Esophagus squamous epithelium (tissue), 5 donors: ENCODE measurements around the gene KAT5. TPM values are rescaled to one million over a fixed set of nuclear protein-coding genes. Genes with fewer than 3 reads are reported as not detected.
"Not testable (repeated sequence)": the region's sequence is repeated elsewhere in the genome, so short reads cannot be mapped to it uniquely, and the experiment has no call there.

Experiments
- DNase-seq: peaks from one replicate; lab custom pipeline; 2025; lab: John Stamatoyannopoulos, UW
- H3K27ac ChIP-seq, 4 donors: fragments of 200-600 bp; sonication (generic); one replicate each; pipeline ENCODE4 v1.5.1; 2016 to 2019; ENCODE audit warnings: mild to moderate bottlenecking in 1 of 4
- H3K27me3 ChIP-seq, 4 donors: fragments of 200-600 bp; sonication (generic); 1 replicate in 3 of 4; 2 replicates in 1 of 4; pipeline versions ENCODE4 v1.5.1 to v1.6.0; 2017 to 2021; ENCODE audit warnings: antibody characterized with exemption in 1 of 4
- H3K36me3 ChIP-seq, 3 donors: fragments of 200-600 bp; sonication (generic); one replicate each; pipeline ENCODE4 v1.5.1; 2016 to 2019
- H3K4me1 ChIP-seq, 3 donors: fragments of 200-600 bp; sonication (generic); one replicate each; pipeline ENCODE4 v1.5.1; 2017 to 2019
- H3K4me3 ChIP-seq, 4 donors: fragments of 200-600 bp; sonication (generic); 1 replicate in 3 of 4; 2 replicates in 1 of 4; pipeline ENCODE4 v1.5.1; 2016 to 2019; ENCODE audit warnings: mild to moderate bottlenecking in 2 of 4, moderate library complexity in 1 of 4
- H3K9me3 ChIP-seq, 3 donors: fragments of 200-600 bp; sonication (generic); one replicate each; pipeline ENCODE4 v1.5.1; 2016 to 2019
- POLR2A ChIP-seq, 4 donors: fragments of 450-650 bp; IDR thresholded peaks; one replicate each; pipeline ENCODE4 v1.6.1; 2017; ENCODE audit warnings: antibody characterized with exemption in 4 of 4, mild to moderate bottlenecking in 4 of 4, moderate library complexity in 3 of 4
- WGBS, 2 donors: methylation state at CpG; one replicate each; pipeline ENCODE4 v1.1.5; 2018; 5-methylcytosine and 5-hydroxymethylcytosine counted together
- intact Hi-C: fragments of 100-400 bp; cut with DNase I; formaldehyde crosslinking; loops from one replicate; pipeline ENCODE4 v1.15.0; 2022
- total RNA-seq, 4 donors: library from RNA; depleted of rRNA; stranded (reverse); fragments of >200 nt; gene quantifications; one replicate each; pipeline ENCODE4 v1.1.0, GENCODE V29; 2016
- TF ChIP-seq, protein P1 (sequence below), 6 experiments: fragments of 450-650 bp in 4 of 6; fragments of 200-600 bp in 2 of 6; sonication (generic) in 2 of 6; IDR thresholded peaks; one replicate each; pipeline ENCODE4 v1.5.1; 2016 to 2019; ENCODE audit warnings: antibody characterized with exemption in 6 of 6, mild to moderate bottlenecking in 4 of 6, moderate library complexity in 4 of 6
- donor health status: DM: yes; HTN: yes; CAD: no.

KAT5 gene
- total RNA-seq, 4 donors from 2014 or later = 38.2 to 64.7 (median 51.1) TPM

DNA sequence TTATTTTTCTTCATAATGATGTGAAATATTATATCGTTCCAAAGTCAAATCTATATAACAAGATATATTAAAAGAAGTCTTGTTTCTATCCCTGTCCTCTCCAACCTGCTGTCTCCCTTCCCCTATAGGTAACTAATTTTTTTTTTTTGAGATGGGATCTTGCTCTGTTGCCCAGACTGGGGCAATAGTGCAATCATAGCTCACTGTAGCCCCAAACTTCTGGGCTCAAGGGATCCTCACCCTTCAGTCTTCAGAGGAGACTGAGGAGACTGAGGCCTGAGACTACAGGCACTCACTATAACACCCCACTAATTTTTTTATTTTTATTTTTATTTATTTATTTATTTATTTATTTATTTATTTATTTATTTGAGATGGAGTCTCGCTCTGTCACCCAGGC lies 39.1 kb upstream of the KAT5 start:
- WGBS, 2 donors = 89% methylated on average over 2 of the region's 2 CpGs
- Histone ChIP-seq H3K27me3 (no peaks in the 10 kb centered on the region), H3K36me3 (no peaks in the 10 kb centered on the region), H3K27ac (no peak overlapping the region), H3K4me1 (no peaks in the 10 kb centered on the region), H3K4me3 (no peak overlapping the region), H3K9me3 (no peaks in the 10 kb centered on the region)
- DNase-seq = no peak
- TF ChIP-seq, protein P1, sequence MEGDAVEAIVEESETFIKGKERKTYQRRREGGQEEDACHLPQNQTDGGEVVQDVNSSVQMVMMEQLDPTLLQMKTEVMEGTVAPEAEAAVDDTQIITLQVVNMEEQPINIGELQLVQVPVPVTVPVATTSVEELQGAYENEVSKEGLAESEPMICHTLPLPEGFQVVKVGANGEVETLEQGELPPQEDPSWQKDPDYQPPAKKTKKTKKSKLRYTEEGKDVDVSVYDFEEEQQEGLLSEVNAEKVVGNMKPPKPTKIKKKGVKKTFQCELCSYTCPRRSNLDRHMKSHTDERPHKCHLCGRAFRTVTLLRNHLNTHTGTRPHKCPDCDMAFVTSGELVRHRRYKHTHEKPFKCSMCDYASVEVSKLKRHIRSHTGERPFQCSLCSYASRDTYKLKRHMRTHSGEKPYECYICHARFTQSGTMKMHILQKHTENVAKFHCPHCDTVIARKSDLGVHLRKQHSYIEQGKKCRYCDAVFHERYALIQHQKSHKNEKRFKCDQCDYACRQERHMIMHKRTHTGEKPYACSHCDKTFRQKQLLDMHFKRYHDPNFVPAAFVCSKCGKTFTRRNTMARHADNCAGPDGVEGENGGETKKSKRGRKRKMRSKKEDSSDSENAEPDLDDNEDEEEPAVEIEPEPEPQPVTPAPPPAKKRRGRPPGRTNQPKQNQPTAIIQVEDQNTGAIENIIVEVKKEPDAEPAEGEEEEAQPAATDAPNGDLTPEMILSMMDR (IDR thresholded peaks at IDR 0.05) = no peak
- TF ChIP-seq POLR2A (IDR thresholded peaks at IDR 0.05) = no peak
- intact Hi-C loops = no loop called here

DNA sequence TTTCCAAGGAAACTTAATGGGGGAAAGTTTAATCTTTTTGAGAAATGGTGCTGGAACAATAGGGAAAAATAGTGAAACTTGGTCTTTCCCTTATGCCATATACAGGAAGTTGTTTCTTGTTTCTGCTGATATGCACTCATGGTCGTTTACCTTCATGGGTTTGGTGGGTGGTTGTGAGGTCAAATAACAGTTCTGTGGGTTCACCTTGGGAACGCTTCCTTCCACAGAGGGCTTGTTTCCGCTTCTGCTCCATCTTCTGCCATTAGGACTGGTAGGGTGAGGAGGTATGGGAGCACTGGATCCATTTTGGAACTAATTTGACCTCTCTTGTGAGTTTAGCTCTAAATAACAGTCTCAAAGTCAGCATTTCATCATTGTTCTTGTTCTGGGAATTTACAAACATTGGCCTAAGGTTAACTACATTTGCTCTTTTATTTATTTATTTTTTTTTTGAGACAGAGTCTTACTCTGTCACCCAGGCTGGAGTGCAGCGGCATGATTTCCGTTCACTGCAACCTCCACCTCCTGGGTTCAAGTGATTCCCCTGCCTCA lies 31.8 kb upstream of the KAT5 start:
- no peak overlapping the region for H3K4me3 ChIP-seq
- H3K4me1 ChIP-seq = no peaks in the 10 kb centered on the region
- H3K27me3 ChIP-seq = no peaks in the 10 kb centered on the region
- TF ChIP-seq, protein P1 (IDR thresholded peaks at IDR 0.05) = no peak
- 74 to 100% methylated on average over 2 to 5 of the region's 5 CpGs for WGBS, 2 donors
- DNase-seq = no peak
- H3K9me3 ChIP-seq = no peaks in the 10 kb centered on the region
- intact Hi-C loops = no loop called here
- H3K36me3 ChIP-seq = no peaks in the 10 kb centered on the region
- H3K27ac ChIP-seq = no peak overlapping the region

DNA sequence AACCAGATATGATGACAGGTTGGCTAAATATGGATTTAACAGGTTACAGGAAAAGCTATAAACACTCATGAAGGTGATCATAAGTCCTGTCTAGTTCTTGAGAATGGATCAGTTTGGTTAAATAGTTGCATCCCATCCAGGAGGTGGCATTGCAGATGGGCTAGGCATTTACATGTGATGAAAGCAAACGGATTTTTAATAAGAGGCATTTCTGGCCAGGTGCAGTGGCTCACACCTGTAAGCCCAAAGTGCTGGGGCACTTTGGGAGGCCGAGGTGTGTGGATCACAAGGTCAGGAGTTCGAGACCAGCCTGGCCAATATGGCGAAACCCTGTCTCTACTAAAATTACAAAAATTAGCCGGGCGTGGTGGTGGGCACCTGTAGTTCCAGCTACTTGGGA lies 28.6 kb upstream of the KAT5 start:
- H3K36me3 ChIP-seq, intact Hi-C loops, DNase-seq, H3K9me3 ChIP-seq, H3K4me3 ChIP-seq, H3K27me3 ChIP-seq, H3K27ac ChIP-seq, H3K4me1 ChIP-seq: not testable (repeated sequence)
- 78 to 85% methylated on average over 3 to 6 of the region's 6 CpGs for WGBS, 2 donors

DNA sequence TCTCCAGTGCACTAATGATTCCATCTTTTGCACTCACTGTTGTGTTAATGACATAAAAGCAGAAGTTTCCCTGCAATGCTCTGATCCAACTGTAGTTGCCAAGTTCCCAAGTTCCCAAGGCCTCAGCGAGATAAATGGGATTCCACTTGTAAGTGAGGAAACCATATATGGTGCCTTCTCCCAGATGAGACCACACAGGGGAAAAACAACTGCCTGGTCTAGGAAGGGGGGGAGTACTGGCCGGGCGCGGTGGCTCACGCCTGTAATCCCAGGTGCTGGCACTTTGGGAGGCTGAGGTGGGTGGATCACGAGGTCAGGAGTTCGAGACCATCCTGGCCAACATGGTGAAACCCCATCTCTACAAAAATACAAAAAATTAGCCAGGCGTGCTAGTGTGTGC lies 26.1 kb upstream of the KAT5 start:
- H3K9me3 ChIP-seq = no peaks in the 10 kb centered on the region
- TF ChIP-seq POLR2A (IDR thresholded peaks at IDR 0.05) = no peak
- TF ChIP-seq, protein P1 (IDR thresholded peaks at IDR 0.05) = no peak
- DNase-seq = no peak
- peak overlapping the region in 3 of 4 donors; percentile 44 to 57 (median 51) for H3K27ac ChIP-seq
- 71 to 74% methylated on average over 6 to 8 of the region's 8 CpGs for WGBS, 2 donors
- no peaks in the 10 kb centered on the region for H3K36me3 ChIP-seq
- intact Hi-C loops = no loop called here
- H3K27me3 ChIP-seq = no peaks in the 10 kb centered on the region
- no peaks in the 10 kb centered on the region for H3K4me1 ChIP-seq
- no peak overlapping the region for H3K4me3 ChIP-seq

DNA sequence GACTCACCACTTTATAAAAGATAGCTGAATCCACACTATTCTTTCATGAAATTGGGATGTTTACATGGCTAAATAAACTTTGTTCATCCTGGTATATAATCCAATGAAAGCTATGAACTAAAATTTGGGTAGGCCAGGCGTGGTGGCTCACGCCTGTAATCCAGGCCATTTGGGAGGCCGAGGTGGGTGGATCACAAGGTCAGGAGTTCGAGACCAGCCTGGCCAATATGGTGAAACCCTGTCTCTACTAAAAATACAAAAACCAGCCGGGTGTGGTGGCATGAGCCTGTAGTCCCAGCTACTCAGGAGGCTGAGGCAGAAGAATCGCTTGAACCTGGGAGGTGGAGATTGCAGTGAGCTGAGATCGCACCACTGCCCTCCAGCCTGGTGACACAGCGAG lies 20.2 kb upstream of the KAT5 start:
- WGBS, 2 donors = 84% methylated on average over 8 of the region's 8 CpGs
- H3K36me3 ChIP-seq, intact Hi-C loops, H3K27me3 ChIP-seq, H3K4me3 ChIP-seq, DNase-seq, H3K9me3 ChIP-seq: not testable (repeated sequence)
- H3K27ac ChIP-seq = peak overlapping the region in 1 of 4 donors; percentile 22
- H3K4me1 ChIP-seq = peaks cover 0 to 19% (median 7%) of the 10 kb centered on the region in 3 donors

DNA sequence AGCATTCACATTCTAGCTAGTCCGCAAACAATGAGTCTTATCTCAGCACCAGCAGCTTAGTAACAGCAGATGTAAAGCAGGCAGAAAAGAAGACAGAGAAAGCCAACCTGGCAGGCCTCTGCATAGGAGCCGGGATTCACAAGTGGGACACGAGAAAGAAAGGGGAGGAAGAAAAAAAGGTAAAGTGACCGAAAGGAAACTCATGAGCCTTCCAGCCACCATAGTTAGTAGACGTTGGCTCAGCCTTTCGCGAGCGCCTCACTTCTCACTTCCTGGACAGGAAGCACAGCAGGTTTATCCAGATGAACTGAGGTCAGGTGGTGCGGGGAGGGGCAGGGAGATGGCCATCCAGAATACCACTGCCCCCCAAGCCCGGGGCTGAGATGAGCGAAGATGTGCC lies 19.7 kb upstream of the KAT5 start:
- intact Hi-C loops = no loop called here
- 68 to 72% methylated on average over 11 of the region's 11 CpGs for WGBS, 2 donors
- Histone ChIP-seq H3K27me3 (no peaks in the 10 kb centered on the region), H3K27ac (peak overlapping the region in 1 of 4 donors; percentile 22), H3K36me3 (no peaks in the 10 kb centered on the region), H3K9me3 (no peaks in the 10 kb centered on the region), H3K4me3 (no peak overlapping the region), H3K4me1 (peaks cover 0 to 19% (median 7%) of the 10 kb centered on the region in 3 donors)
- TF ChIP-seq, protein P1 (IDR thresholded peaks at IDR 0.05) = no peak
- no peak for TF ChIP-seq POLR2A (IDR thresholded peaks at IDR 0.05)
- no peak for DNase-seq
